ENCODE data around the gene SH3D19.

SH3D19 gene

DNA sequence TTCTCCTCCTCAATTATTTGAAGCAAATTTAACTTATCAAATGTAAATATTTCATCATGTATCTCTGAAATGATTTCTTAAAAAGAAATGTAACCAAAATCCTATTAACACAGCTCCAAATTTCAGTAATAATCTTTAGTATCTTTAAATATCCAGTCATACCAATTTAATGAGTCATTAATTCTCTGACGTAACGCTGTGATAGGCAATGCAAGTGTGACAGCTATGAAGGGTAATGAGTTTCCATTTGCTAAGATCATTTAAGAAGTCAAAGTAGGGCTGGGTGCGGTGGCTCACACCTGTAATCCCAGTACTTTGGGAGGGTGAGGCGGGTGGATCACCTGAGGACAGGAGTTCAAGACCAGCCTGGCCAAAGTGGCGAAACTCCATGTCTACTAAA lies 210.4 kb downstream of the SH3D19 start:
- no peak overlapping the region for H3K4me2 ChIP-seq (ENCODE audit: low read length)
- H4K8ac ChIP-seq (ENCODE audit: low read depth, low read length), result no peak overlapping the region
- no peak overlapping the region for H3K18ac ChIP-seq (ENCODE audit: low read length)
- no peaks in the 10 kb centered on the region for H3K27me3 ChIP-seq (ENCODE audit: insufficient read depth, low read length)
- H3K36me3 ChIP-seq (ENCODE audit: control insufficient read depth in 1 of 2, insufficient read depth in 2 of 2, low read length in 2 of 2), result peaks cover 8 to 13% of the 10 kb centered on the region in 2 experiments
- no peak for DNase-seq
- no peak overlapping the region for H3K27ac ChIP-seq (ENCODE audit: low read depth, low read length)
- no peak overlapping the region for H2AFZ ChIP-seq (ENCODE audit: insufficient read depth, low read length, poor library complexity)
- H2BK12ac ChIP-seq (ENCODE audit: low read length), result no peak overlapping the region
- H3K14ac ChIP-seq (ENCODE audit: low read length), result no peak overlapping the region
- no CpG with 5 or more reads among the region's 5 CpGs for WGBS (ENCODE audit: extremely low coverage, insufficient coverage, insufficient read length)
- no peak overlapping the region for H4K12ac ChIP-seq (ENCODE audit: low read depth, low read length)
- H2BK5ac ChIP-seq (ENCODE audit: low read depth, low read length, poor library complexity), result no peak overlapping the region
- no peak overlapping the region for H3K4ac ChIP-seq (ENCODE audit: low read depth, low read length)
- peaks cover 2% of the 10 kb centered on the region for H3K9me3 ChIP-seq (ENCODE audit: insufficient read depth, low read depth, low read length)
- H3K23ac ChIP-seq (ENCODE audit: low read length), result no peak overlapping the region
- no peaks in the 10 kb centered on the region for H3K4me1 ChIP-seq (ENCODE audit: control insufficient read depth in 1 of 2, insufficient read depth in 2 of 2, low read length in 2 of 2)
- no peak overlapping the region for H4K91ac ChIP-seq (ENCODE audit: low read depth, low read length)
- no peak overlapping the region for H3K9ac ChIP-seq (ENCODE audit: low read length)
- H3K79me2 ChIP-seq (ENCODE audit: control insufficient read depth, insufficient read depth, low read length, poor library complexity), result no peaks in the 10 kb centered on the region
- H3K4me3 ChIP-seq (ENCODE audit: low read depth, low read length), result no peak overlapping the region
- no peak overlapping the region for H2BK120ac ChIP-seq (ENCODE audit: insufficient read depth, low read length, poor library complexity)
- H3K79me1 ChIP-seq (ENCODE audit: low read length), result no peaks in the 10 kb centered on the region
- no peak overlapping the region for H2AK5ac ChIP-seq (ENCODE audit: low read length)

DNA sequence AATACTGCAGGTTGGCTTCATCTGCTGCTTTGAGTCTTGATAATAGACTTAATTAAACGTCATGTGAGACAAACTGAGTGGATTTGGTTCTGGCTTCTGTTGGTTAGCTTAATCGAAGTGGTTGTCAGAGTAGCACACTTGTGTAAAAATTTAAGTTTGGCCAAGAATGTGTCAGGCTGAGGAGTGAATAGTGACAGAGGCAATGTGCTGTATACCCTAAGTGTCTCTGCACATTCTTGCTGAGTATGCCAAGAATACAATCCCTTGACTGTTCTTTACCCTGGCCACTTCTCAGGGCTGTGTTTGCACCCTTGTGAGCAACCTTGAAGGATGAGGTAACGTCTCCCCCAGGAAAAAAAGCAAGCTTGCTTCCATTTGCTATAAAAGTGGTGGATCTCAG lies 211.1 kb downstream of the SH3D19 start:
- H2AFZ ChIP-seq (ENCODE audit: insufficient read depth, low read length, poor library complexity), result no peak overlapping the region
- H2AK5ac ChIP-seq (ENCODE audit: low read length), result no peak overlapping the region
- no CpG with 5 or more reads among the region's 3 CpGs for WGBS (ENCODE audit: extremely low coverage, insufficient coverage, insufficient read length)
- H3K4ac ChIP-seq (ENCODE audit: low read depth, low read length), result no peak overlapping the region
- no peak overlapping the region for H2BK5ac ChIP-seq (ENCODE audit: low read depth, low read length, poor library complexity)
- H3K4me3 ChIP-seq (ENCODE audit: low read depth, low read length), result no peak overlapping the region
- H3K79me1 ChIP-seq (ENCODE audit: low read length), result no peaks in the 10 kb centered on the region
- peaks cover 9 to 10% of the 10 kb centered on the region in 2 experiments for H3K36me3 ChIP-seq (ENCODE audit: control insufficient read depth in 1 of 2, insufficient read depth in 2 of 2, low read length in 2 of 2)
- no peaks in the 10 kb centered on the region for H3K79me2 ChIP-seq (ENCODE audit: control insufficient read depth, insufficient read depth, low read length, poor library complexity)
- no peak overlapping the region for H3K4me2 ChIP-seq (ENCODE audit: low read length)
- H4K8ac ChIP-seq (ENCODE audit: low read depth, low read length), result no peak overlapping the region
- no peak overlapping the region for H3K23ac ChIP-seq (ENCODE audit: low read length)
- no peak for DNase-seq
- no peak overlapping the region for H3K9ac ChIP-seq (ENCODE audit: low read length)
- H3K27me3 ChIP-seq (ENCODE audit: insufficient read depth, low read length), result no peaks in the 10 kb centered on the region
- no peak overlapping the region for H4K12ac ChIP-seq (ENCODE audit: low read depth, low read length)
- peaks cover 2% of the 10 kb centered on the region for H3K9me3 ChIP-seq (ENCODE audit: insufficient read depth, low read depth, low read length)
- H2BK12ac ChIP-seq (ENCODE audit: low read length), result no peak overlapping the region
- no peak overlapping the region for H2BK120ac ChIP-seq (ENCODE audit: insufficient read depth, low read length, poor library complexity)
- no peak overlapping the region for H3K18ac ChIP-seq (ENCODE audit: low read length)
- H3K27ac ChIP-seq (ENCODE audit: low read depth, low read length), result no peak overlapping the region
- H3K14ac ChIP-seq (ENCODE audit: low read length), result no peak overlapping the region
- H3K4me1 ChIP-seq (ENCODE audit: control insufficient read depth in 1 of 2, insufficient read depth in 2 of 2, low read length in 2 of 2), result no peaks in the 10 kb centered on the region
- H4K91ac ChIP-seq (ENCODE audit: low read depth, low read length), result no peak overlapping the region

DNA sequence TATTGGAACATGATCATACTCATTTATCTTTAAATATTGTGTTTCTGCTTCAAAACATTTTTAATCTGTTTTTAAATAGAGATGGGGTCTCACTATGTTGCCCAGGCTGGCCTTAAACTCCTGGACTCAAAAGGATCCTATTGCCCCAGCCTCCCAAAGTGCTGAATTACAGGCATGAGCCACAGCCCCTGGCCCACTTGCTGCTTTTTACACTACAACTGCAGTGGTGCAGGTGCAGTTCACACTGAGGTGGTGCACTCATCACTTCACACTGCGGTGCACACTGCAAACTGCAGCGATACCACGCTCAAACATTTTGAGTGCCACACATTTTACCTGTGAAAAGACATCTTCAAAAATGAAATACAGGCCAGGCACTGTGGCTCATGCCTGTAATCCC lies 215.2 kb downstream of the SH3D19 start:
- H4K12ac ChIP-seq (ENCODE audit: low read depth, low read length), result no peak overlapping the region
- H3K23ac ChIP-seq (ENCODE audit: low read length), result peak overlapping the region; percentile 63
- peaks cover 2% of the 10 kb centered on the region for H3K9me3 ChIP-seq (ENCODE audit: insufficient read depth, low read depth, low read length)
- no peaks in the 10 kb centered on the region for H3K27me3 ChIP-seq (ENCODE audit: insufficient read depth, low read length)
- H4K8ac ChIP-seq (ENCODE audit: low read depth, low read length), result no peak overlapping the region
- H3K9ac ChIP-seq (ENCODE audit: low read length), result no peak overlapping the region
- H3K79me1 ChIP-seq (ENCODE audit: low read length), result no peaks in the 10 kb centered on the region
- no peak overlapping the region for H3K18ac ChIP-seq (ENCODE audit: low read length)
- no peak overlapping the region for H3K14ac ChIP-seq (ENCODE audit: low read length)
- H2BK120ac ChIP-seq (ENCODE audit: insufficient read depth, low read length, poor library complexity), result no peak overlapping the region
- H3K79me2 ChIP-seq (ENCODE audit: control insufficient read depth, insufficient read depth, low read length, poor library complexity), result no peaks in the 10 kb centered on the region
- H3K36me3 ChIP-seq (ENCODE audit: control insufficient read depth in 1 of 2, insufficient read depth in 2 of 2, low read length in 2 of 2), result peaks cover 23 to 27% of the 10 kb centered on the region in 2 experiments
- DNase-seq, result no peak
- no CpG with 5 or more reads among the region's 3 CpGs for WGBS (ENCODE audit: extremely low coverage, insufficient coverage, insufficient read length)
- H3K27ac ChIP-seq (ENCODE audit: low read depth, low read length), result no peak overlapping the region
- no peak overlapping the region for H2BK12ac ChIP-seq (ENCODE audit: low read length)
- no peak overlapping the region for H2BK5ac ChIP-seq (ENCODE audit: low read depth, low read length, poor library complexity)
- H3K4me3 ChIP-seq (ENCODE audit: low read depth, low read length), result no peak overlapping the region
- no peak overlapping the region for H2AK5ac ChIP-seq (ENCODE audit: low read length)
- no peak overlapping the region for H4K91ac ChIP-seq (ENCODE audit: low read depth, low read length)
- H3K4me2 ChIP-seq (ENCODE audit: low read length), result no peak overlapping the region
- no peak overlapping the region for H2AFZ ChIP-seq (ENCODE audit: insufficient read depth, low read length, poor library complexity)
- H3K4me1 ChIP-seq (ENCODE audit: control insufficient read depth in 1 of 2, insufficient read depth in 2 of 2, low read length in 2 of 2), result no peaks in the 10 kb centered on the region
- no peak overlapping the region for H3K4ac ChIP-seq (ENCODE audit: low read depth, low read length)

DNA sequence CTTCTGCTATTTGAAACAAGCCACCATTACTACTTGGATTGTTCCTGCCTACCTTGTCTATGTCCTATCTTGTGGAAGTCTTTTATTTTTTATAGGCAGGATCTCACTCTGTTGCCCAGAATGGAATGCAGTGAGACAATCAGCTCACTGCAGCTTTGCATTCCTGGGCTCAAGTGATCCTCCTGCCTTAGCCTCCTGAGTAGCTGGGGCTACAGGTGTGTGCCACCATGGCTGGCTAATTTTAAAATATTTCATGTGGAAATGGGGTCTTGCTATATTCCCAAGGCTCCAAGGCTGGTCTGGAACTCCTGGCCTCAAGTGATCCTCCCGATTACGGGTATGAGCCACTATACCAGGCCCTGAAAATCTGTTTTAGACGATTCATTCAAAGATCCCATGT lies 218.3 kb downstream of the SH3D19 start:
- Histone ChIP-seq H3K36me3 (ENCODE audit: control insufficient read depth in 1 of 2, insufficient read depth in 2 of 2, low read length in 2 of 2) (peaks cover 24 to 39% of the 10 kb centered on the region in 2 experiments), H4K91ac (ENCODE audit: low read depth, low read length) (no peak overlapping the region), H3K23ac (ENCODE audit: low read length) (no peak overlapping the region), H3K18ac (ENCODE audit: low read length) (no peak overlapping the region), H3K14ac (ENCODE audit: low read length) (no peak overlapping the region), H2AFZ (ENCODE audit: insufficient read depth, low read length, poor library complexity) (no peak overlapping the region), H3K79me1 (ENCODE audit: low read length) (no peaks in the 10 kb centered on the region), H4K8ac (ENCODE audit: low read depth, low read length) (no peak overlapping the region), H2BK120ac (ENCODE audit: insufficient read depth, low read length, poor library complexity) (no peak overlapping the region), H3K79me2 (ENCODE audit: control insufficient read depth, insufficient read depth, low read length, poor library complexity) (no peaks in the 10 kb centered on the region), H3K9ac (ENCODE audit: low read length) (no peak overlapping the region), H3K9me3 (ENCODE audit: insufficient read depth, low read depth, low read length) (peaks cover 2% of the 10 kb centered on the region), H3K27me3 (ENCODE audit: insufficient read depth, low read length) (no peaks in the 10 kb centered on the region), H2AK5ac (ENCODE audit: low read length) (no peak overlapping the region), H3K4me2 (ENCODE audit: low read length) (no peak overlapping the region), H3K4me1 (ENCODE audit: control insufficient read depth in 1 of 2, insufficient read depth in 2 of 2, low read length in 2 of 2) (no peaks in the 10 kb centered on the region), H3K4me3 (ENCODE audit: low read depth, low read length) (no peak overlapping the region), H3K4ac (ENCODE audit: low read depth, low read length) (no peak overlapping the region), H4K12ac (ENCODE audit: low read depth, low read length) (no peak overlapping the region), H2BK12ac (ENCODE audit: low read length) (no peak overlapping the region), H3K27ac (ENCODE audit: low read depth, low read length) (no peak overlapping the region), H2BK5ac (ENCODE audit: low read depth, low read length, poor library complexity) (no peak overlapping the region)
- no CpG with 5 or more reads among the region's 3 CpGs for WGBS (ENCODE audit: extremely low coverage, insufficient coverage, insufficient read length)
- DNase-seq, result no peak

Measured in trophoblast cell (in vitro differentiated cells and primary cell).